HG03060 (cell line): ENCODE results near the gene CA11.
"Not testable (repeated sequence)": the region's sequence is repeated elsewhere in the genome, so short reads cannot be mapped to it uniquely, and the experiment has no call there.

Experiments used
- ATAC-seq: cut with Tn5 transposase; IDR thresholded peaks from one replicate; pipeline ENCODE4 v1.9.1; 2021; ENCODE audit warnings: low read depth, moderate number of reproducible peaks; ENCODE audit not compliant: unreplicated experiment

Gene CA11

DNA sequence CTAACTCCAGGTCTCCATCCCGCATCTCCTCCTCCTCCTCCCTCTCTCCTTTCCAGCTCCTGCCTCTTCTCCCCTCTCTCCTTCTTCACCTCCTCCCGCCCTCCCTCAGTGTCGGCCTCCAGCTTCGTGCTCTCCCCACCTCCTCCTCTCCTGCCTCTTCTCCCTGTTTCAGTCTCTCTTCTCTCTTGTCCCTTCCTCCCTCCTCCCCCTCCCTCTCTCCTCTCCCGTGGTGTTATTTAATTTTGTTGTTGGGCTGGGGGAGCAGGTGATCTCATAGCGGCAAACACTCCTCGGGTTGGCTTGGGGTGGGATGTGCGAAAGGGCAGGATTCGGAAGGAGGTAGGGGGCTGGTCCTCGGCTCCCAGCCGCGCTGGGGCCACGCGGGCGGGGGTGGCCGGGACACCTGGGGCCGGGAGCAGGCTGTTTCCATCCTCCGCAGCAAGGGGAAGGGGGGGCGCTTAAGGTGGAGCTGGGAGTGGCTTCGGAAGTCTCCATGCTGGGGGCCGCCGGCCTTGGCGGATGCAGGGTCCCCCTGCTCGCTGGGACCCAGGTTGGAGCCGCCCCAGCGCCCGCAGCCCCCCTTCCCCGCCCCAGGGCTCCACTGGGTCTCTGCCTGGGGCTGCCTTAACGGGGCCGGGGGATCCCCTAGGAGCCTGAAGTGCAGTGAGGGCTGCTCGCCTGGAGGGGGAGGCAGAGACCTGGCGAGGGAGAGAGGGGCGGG is at the start of gene CA11:
Gene CA11 (minus strand): TSS at position 187 of the 721 bp plus-strand sequence. CDS start 555 bp downstream, outside the sequence.
- no peak for ATAC-seq

DNA sequence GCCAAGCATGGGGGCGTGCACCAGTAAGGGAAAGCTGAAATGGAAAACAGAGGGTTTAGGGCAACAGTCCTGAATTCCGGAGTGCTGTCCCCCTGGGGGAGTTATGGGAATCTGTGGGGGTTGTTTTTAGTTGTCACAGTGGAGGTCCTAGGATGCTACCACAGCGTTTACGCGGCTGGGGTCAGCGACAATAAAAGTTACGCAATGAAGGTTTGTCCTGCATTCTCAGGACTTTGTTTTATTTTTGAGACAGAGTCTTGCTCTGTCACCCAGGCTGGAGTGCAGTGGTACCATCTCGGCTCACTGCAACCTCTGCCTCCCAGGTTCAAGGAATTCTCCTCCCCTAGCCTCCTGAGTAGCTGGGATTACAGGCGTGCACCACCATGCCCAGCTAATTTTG is 47.6 kb upstream of the CA11 start:
- not testable (repeated sequence) for ATAC-seq

DNA sequence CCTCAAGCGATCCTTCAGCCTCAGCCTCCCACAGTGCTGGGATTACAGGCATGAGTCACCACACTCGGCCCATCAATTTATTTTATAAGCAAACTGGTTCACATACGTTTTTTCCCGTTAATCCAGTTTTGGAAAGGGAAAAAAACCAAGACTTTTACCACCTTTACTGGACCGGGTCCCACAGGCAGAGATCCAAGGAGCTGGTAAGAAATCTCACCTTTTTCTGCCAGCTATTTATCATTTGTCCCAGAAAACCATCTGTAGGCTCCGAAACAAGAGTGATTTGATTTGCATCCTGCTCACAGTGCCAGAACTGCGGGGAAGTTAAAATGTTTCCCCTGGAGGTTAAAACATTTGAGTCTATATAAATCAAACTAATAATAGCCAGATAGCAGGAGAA is 43.5 kb upstream of the CA11 start:
- ATAC-seq = no peak

DNA sequence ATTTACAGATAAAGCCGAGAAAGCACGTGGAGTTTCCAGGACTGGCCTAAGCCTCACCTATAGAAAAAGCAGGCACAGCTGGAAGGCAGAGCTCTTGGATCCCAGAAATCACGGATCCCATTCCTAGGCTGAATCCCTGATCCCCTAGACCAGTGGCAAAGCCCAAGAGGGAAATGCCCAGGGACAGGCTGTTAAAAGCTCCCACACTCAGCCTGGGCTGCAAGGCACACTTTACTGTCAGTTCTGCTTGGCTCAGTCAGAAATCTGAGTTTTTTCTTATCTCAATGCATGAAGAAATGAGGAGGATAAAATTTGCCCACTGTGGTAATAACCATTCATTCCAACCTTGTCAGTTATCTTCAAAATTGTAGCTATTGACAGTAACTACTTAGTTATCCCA is 41.8 kb upstream of the CA11 start:
- no peak for ATAC-seq

DNA sequence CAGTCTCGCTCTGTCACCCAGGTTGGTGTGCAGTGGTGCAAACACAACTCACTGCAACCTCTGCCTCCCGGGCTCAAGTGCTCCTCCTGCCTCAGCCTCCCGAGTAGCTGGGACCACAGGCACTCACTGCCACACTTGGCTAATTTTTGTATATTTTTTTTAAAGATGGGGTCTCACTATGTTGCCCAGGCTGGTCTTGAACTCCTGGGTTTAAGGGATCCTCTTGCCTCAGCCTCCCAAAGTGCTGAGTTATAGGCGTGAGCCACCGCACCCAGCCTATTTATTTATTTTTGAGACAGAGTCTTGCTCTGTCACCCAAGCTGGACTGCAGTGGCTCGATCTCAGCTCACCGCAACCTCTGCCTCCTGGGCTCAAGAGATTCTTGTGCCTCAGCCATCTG is 40.6 kb upstream of the CA11 start:
- ATAC-seq = not testable (repeated sequence)

DNA sequence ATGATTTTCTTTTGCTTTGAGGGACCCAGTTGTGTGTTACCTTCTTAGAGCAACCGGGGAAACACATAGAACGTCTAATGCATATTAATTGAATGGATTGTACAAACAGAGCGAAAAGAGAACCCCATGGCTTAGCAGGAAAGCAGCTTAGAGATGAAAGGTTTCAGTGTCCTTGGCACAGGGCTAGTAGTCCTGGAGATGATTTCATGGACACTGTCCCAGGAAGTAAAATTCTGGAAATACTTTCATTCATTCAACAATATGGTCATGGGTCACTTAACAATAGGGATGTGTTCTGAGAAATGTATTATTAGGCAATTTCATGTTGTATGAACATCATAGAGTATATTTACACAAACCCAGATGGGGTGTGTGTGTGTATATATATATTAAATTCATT is 40.1 kb upstream of the CA11 start:
- no peak for ATAC-seq

DNA sequence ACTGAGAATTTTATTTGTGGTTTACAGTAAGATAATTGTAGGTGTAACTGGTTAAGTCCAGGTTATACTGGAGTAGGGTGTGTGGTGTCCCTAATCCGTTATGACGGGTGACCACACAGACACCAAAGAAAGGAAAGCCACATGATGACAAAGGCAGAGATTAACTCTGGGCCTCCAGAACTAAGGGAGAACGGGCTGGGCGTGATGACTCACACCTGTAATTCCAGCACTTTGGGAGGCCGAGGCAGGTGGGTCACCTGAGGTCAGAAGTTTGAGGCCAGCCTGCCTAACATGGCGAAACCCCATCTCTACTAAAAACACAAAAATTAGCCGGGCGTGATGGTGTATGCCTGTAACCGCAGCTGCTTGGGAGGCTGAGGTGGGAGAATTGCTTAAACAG is 39.6 kb upstream of the CA11 start:
- no peak for ATAC-seq

DNA sequence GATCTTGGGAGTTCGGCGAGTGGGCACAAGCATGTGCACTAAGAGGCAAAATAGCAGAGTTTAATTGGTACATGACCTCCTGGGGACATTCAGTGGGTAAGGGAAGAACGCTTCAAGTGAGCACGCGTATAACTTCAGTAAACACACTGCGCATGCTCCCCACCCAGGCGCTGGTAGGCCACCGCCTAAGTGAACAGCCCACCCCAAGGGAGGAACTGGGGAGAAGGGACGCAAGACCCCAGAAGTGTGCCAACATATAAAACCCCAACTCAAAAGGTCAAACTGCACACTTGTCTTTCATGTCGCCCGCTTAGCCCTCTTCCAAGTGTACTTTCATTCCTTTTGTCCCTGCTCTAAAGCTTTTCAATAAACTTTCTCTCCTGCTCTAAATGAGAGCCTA is 37.4 kb upstream of the CA11 start:
- no peak for ATAC-seq

DNA sequence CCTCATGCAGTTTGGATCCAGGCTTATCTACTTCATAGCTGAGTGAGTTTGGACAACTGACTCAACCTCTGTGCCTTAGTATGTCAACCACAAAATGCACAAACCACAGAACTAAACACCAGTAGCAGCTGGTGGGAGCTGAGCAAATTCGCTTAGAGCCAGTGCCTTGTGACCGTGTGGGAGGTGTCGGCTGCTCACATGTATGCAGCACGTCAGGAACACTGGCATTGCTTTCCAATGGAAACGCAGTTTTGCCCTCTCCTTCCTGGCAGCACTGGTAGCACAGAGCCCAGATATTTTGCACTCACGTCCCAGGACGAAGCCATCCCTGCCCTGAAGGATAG is 35.1 kb upstream of the CA11 start:
- ATAC-seq = no peak

DNA sequence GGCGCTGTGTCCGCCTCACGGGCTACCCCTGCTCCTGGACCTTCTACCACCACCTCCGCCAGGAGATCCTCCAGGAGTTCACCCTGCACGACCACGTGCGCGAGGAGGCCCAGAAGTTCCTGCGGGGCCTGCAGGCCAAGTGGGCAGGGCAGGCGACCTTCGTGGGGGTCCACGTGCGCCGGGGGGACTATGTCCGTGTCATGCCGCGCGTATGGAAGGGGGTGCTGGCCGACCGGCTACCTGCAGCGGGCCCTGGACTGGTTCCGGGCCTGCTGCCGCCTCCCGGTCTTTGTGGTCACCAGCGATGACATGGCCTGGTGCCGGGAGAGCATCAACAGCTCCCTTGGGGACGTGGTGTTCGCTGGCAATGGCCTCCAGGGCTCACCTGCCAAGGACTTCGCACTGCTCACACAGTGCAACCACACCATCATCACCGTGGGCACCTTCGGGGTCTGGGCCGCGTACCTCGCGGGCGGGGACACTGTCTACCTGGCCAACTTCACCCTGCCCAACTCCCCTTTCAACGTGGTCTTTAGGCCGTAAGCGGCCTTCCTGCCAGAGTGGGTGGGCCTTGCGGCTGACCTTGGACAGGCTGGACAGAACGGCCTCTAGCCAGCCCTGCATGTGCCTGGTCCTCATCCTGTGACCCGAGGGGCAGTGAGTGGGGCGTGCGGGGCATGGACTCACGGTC is 34.6 kb upstream of the CA11 start:
- ATAC-seq = no peak

DNA sequence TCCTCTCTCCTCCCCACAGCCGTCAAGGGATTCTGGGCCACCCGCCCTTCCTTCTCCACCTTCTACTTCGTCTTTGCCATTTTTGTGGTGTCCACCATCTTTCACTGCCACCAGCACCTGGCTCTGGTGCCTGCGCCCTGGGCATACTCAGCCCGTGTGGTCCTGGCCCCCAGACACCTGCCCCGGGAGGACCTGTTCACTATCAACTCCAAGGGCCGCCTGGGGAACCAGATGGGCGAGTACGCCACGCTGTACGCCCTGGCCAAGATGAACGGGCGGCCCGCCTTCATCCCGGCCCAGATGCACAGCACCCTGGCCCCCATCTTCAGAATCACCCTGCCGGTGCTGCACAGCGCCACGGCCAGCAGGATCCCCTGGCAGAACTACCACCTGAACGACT is 34.0 kb upstream of the CA11 start:
- not testable (repeated sequence) for ATAC-seq

DNA sequence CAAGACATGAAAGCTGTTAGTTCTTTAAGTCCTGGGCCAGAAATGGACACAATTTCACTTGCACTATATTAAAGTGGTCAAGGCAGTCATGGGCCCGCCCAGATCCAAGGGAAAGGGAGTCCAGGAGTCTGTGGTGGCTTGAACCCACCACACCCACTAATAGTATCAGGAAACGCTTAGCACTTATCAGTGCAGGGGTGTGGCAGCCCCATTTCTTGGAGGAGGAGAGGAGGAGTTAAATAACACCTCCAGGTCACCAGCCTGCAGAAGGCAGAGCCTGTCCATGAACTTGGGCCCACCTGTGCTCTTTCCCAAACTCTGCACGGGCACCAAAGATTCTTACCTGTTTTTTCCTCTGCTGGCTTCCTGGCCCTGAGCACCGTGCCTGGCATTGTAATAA is 32.2 kb upstream of the CA11 start:
- no peak for ATAC-seq

DNA sequence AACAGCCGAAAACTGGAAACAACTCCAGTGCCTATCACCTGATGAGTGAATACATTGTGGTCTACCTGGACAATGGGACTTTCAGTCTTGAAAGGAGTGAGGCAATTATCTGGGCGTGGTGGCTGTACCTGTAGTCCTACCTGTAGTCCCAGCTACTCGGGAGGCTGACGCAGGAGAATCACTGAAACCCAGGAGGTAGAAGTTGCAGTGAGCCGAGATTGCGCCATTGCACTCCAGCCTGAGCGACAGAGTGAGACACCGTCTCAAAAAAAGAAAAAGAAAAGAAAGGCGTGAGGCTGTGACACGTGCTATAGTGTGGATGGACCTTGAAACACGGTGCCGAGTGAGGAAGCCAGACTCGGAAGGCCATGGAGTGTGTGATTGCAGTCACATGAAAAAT is 30.9 kb upstream of the CA11 start:
- no peak for ATAC-seq

DNA sequence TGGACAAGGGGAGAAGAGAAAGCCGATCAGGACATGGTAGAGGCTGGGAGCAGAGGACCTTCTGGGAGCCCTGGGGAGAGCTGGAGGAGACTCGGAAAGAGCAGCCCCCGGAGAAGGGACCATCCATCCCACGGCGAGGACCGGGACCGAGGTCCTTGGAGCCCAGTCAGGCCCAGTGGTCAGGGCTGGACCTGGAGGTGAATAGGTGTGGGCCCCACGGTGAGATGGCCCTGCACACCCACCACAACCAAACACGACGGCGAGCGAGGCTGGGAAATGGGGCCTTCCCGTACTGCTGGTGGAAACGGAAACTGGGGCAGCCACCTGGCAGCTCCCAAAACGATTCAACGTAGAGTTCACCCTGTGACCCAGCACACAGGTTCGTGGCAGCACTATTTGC is 30.5 kb upstream of the CA11 start:
- ATAC-seq = no peak

DNA sequence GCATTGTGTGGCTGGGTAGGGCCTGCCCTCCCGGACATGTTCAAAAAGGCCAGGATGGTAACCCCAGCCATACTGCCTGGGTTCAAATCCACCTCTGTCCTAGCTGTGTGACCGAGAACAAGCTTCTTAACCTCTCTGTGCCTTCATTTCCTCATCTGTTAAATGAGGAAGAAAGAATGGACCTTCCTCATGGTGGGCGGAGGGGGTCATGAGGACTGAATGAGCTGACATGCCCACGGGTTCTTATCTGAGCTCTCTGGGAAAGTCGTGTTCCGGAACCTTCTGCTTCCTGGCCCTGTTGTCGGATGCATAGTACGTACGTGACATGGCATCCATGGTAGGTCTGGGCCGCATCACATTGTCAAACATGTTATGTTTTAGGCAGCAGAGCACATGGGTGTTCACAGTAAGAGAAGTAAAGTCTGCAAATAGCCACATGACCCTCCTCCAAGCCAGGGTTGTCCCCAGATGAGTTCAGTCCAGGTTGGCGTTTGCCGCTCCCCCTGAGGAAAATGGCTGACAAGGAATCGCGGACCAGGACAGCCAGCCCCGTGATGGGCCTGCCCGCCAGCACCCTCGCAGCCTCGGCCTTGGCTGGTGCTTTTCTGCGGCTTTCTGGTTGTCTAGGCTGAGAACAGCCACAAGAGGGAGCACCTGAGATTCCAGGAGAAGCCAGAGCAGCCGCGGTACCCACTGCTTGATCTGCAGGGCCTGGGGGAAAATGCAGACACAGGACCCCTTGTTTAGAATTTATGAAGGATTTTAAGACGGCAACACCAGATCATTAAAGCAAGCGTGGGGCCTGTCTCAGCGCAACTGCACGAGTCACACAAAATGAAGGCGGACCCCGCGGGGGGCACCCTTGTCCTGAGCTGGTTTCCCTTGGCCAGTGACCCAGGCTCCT is 29.2 kb upstream of the CA11 start:
- no peak for ATAC-seq

DNA sequence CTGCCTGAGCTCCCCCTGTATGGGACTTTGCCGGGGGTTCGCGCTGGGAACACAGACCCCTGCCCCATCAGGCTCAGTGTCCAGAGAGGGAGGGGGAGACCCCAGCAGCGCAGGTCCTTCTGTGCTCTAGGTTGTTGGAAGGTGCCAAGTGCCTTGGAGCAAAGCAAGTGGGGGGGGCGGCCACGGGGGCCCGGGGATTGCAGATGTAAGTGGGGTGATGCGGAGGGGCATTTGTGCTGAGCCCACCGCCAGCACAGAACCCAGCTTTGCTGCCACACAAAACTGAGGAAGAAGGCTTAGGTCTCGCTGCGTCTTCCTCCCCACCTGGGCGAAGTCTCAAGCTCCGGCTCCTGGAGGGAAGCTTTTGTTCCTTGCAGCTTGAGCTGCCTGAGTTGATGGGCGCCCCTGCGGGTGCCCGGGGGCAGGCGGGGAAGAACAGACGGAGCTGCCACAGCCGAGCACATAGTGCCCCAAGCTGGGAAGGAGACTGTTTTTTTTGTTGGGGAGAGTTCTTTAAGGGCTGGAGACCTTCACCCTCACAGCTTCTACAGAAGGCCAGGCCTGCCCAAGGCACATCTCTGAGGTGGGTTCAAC is 28.3 kb upstream of the CA11 start:
- ATAC-seq = no peak

DNA sequence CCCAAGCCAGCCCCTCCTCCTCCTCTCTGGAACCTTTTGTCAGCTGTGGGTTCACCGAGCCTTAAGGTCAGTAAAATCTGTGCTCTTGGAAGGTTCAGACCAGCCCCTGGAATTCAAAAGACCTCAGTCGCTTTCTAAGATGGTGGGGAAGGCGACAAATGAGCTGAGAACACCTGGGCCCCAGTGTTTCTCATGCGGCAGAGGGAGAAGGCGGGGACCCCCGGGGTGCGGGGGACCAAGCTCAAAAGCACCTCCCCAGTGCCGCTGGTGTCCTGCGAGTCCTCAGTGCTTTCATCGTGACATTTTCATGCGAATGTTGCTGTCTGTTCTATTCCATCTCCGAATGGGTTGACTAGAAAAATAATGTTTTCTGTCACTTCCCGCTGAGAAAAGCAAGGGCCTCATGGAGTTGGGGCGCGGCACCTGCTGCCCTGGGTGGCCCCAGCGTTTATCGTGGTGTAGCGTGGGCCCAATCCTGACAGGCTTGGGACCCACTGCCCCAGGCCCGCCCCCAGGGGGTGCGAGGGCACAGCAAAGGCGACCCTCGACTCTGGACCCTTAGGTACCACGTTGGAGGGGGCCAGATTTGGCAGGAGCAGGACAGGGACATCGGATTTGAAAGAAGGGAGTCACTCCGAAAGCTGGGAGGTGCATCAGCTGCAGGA is 27.6 kb upstream of the CA11 start:
- no peak for ATAC-seq

DNA sequence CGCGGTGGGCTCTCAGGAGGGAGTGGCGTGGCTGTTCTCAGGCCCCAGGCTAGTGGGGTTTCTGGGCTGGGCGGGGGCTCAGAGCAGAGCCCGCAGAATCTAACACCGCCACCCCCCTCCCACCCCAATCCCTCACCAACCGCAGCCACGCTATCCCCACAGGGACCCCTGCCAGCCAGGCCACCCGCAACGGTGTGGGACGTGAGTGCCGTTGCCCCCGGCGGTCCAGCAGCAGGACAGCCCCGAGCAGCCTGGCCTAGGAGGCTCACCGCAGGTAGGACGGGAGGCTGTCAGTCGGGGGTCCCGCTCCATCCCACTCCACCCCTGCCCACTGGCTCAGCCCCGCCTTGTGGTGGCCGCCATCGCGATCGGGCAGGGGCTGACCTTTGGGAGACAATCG is 27.0 kb upstream of the CA11 start, which contains the start of gene NTN5:
Gene NTN5 (minus strand): TSS at position 24 of the 400 bp plus-strand sequence. CDS start 2,031 bp downstream, outside the sequence.
- no peak for ATAC-seq

DNA sequence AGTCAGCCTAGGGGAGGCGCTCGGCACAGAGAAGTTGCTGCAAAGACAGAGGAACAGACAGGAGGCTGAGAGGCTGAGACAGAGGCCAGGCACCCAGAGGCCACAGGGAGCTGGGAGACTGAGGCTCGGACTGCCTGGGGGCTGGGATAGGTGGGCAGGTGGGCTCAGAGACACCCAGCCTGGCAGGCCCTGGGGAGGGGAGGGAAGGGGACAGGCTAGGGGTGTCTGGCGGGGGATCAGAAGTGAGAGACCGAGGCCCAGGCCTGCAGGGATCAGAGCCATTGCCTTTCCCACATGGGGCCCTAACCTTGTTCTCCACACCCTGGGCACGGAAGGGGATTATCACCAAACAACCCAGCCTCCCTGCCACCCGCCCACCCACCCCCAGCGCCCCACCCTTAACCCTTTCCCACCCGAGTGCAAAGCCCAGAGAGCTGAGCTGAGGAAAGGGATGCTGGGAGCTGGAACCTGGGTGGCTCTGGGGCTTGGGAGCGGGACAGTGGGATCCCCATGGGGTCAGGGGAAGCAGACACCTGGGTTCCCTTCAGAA is 25.5 kb upstream of the CA11 start:
- no peak for ATAC-seq
